Ishikawa (cell line): Measurements from ENCODE around the gene PEMT.

Experiments used
- CEBPB ChIP-seq: IDR thresholded peaks from 2 replicates; pipeline ENCODE4 v1.6.1; 2012
- CREB1 ChIP-seq: IDR thresholded peaks from 2 replicates; pipeline ENCODE4 v1.6.1; 2012; ENCODE audit warnings: low read depth
- EGR1 ChIP-seq: IDR thresholded peaks from 2 replicates; pipeline ENCODE4 v1.6.1; 2012
- EP300 ChIP-seq: IDR thresholded peaks from 2 replicates; pipeline ENCODE4 v1.6.1; 2012; ENCODE audit warnings: borderline replicate concordance
- FOXM1 ChIP-seq: IDR thresholded peaks from 2 replicates; pipeline ENCODE4 v1.6.1; 2012; ENCODE audit warnings: low read depth, borderline replicate concordance
- MAX ChIP-seq: IDR thresholded peaks from 2 replicates; pipeline ENCODE4 v1.6.1; 2012
- NFIC ChIP-seq: IDR thresholded peaks from 2 replicates; pipeline ENCODE4 v1.6.1; 2012
- RAD21 ChIP-seq: IDR thresholded peaks from 2 replicates; pipeline ENCODE4 v1.6.1; 2012; ENCODE audit warnings: low read depth
- REST ChIP-seq: IDR thresholded peaks from 2 replicates; pipeline ENCODE4 v1.6.1; 2012; ENCODE audit warnings: low read depth, mild to moderate bottlenecking
- TAF1 ChIP-seq: IDR thresholded peaks from 2 replicates; pipeline ENCODE4 v1.6.1; 2012; ENCODE audit warnings: low read depth, mild to moderate bottlenecking
- TCF12 ChIP-seq: IDR thresholded peaks from 2 replicates; pipeline ENCODE4 v1.6.1; 2012; ENCODE audit warnings: low read depth
- TEAD4 ChIP-seq: IDR thresholded peaks from 2 replicates; pipeline ENCODE4 v1.6.1; 2012
- USF1 ChIP-seq: IDR thresholded peaks from 2 replicates; pipeline ENCODE4 v1.6.1; 2012
- YY1 ChIP-seq: IDR thresholded peaks from 2 replicates; pipeline ENCODE4 v1.6.1; 2012; ENCODE audit warnings: low read depth
- ZBTB7A ChIP-seq: IDR thresholded peaks from 2 replicates; pipeline ENCODE4 v1.6.1; 2012; ENCODE audit warnings: low read depth

PEMT gene

GRCh38 chr17:17474341-17474740, 117.2 kb downstream of the PEMT start:
- no peak for TF ChIP-seq ZBTB7A
- TF ChIP-seq FOXM1 = no peak
- no peak for TF ChIP-seq TAF1
- no peak for TF ChIP-seq MAX
- no peak for TF ChIP-seq USF1
- TF ChIP-seq TCF12 = no peak
- TF ChIP-seq NFIC = no peak
- TF ChIP-seq TEAD4 = no peak
- no peak for TF ChIP-seq RAD21
- no peak for TF ChIP-seq EGR1
- no peak for TF ChIP-seq CREB1
- TF ChIP-seq REST = no peak
- no peak for TF ChIP-seq YY1
- no peak for TF ChIP-seq EP300
- TF ChIP-seq CEBPB = no peak

GRCh38 chr17:17472333-17472920, 119.1 kb downstream of the PEMT start:
- TF ChIP-seq CEBPB (no peak), REST (no peak), YY1 (no peak), MAX (no peak), USF1 (no peak), ZBTB7A (no peak), RAD21 (no peak)

GRCh38 chr17:17469996-17470395, 121.5 kb downstream of the PEMT start:
- no peak for TF ChIP-seq MAX
- no peak for TF ChIP-seq YY1
- no peak for TF ChIP-seq ZBTB7A
- TF ChIP-seq CEBPB = no peak
- TF ChIP-seq EGR1 = no peak
- no peak for TF ChIP-seq EP300
- no peak for TF ChIP-seq TAF1
- no peak for TF ChIP-seq TEAD4
- TF ChIP-seq NFIC = no peak

- TF ChIP-seq TCF12 (no peak), EGR1 (no peak), FOXM1 (no peak), MAX (no peak), RAD21 (no peak), NFIC (no peak)
Observed at GRCh38 chr17:17469358-17469757, 122.2 kb downstream of the PEMT start.

GRCh38 chr17:17468217-17469010, 123.1 kb downstream of the PEMT start:
- no peak for TF ChIP-seq REST
- no peak for TF ChIP-seq CEBPB
- TF ChIP-seq TEAD4 = no peak
- TF ChIP-seq FOXM1 = no peak
- no peak for TF ChIP-seq EP300
- no peak for TF ChIP-seq EGR1
- TF ChIP-seq ZBTB7A = no peak
- TF ChIP-seq YY1 = no peak
- no peak for TF ChIP-seq MAX
- TF ChIP-seq TAF1 = no peak
- no peak for TF ChIP-seq USF1
- no peak for TF ChIP-seq CREB1
